Naive B cell (primary cell): ENCODE results near the gene APOL5. TPM values are rescaled to one million over a fixed set of nuclear protein-coding genes. Genes with fewer than 3 reads are reported as not detected.

ENCODE experiments used
- ATAC-seq, 2 donors: fragments of 150-1000 bp; cut with Tn5 transposase; 2 replicates each; pipeline ENCODE4 v1.10.0; 2021; ENCODE audit warnings: low read depth in 2 of 2, mild to moderate bottlenecking in 2 of 2, moderate library complexity in 2 of 2
- DNase-seq: peaks from one replicate; pipeline ENCODE4 v3.0.0; 2022
- H3K27ac Mint-ChIP-seq, 6 donors: one replicate each; pipeline ENCODE4 v1.8.0; 2020 to 2022; ENCODE audit warnings: mild to moderate bottlenecking in 6 of 6, mixed read lengths in 6 of 6, moderate library complexity in 5 of 6, inconsistent platforms in 2 of 6
- H3K27me3 Mint-ChIP-seq, 3 donors: one replicate each; pipeline ENCODE4 v1.8.0; 2021 to 2022; ENCODE audit warnings: mixed read lengths in 3 of 3, mild to moderate bottlenecking in 1 of 3
- H3K36me3 Mint-ChIP-seq, 2 donors: one replicate each; pipeline ENCODE4 v1.8.0; 2020 to 2022; ENCODE audit warnings: mixed read lengths in 2 of 2, inconsistent platforms in 1 of 2, mild to moderate bottlenecking in 1 of 2
- H3K4me1 Mint-ChIP-seq, 3 donors: one replicate each; pipeline ENCODE4 v1.8.0; 2020 to 2022; ENCODE audit warnings: mixed read lengths in 3 of 3, inconsistent platforms in 1 of 3, mild to moderate bottlenecking in 1 of 3, moderate library complexity in 1 of 3
- H3K4me3 Mint-ChIP-seq, 8 donors: one replicate each; pipeline ENCODE4 v1.8.0; 2020 to 2022; ENCODE audit warnings: mild to moderate bottlenecking in 8 of 8, mixed read lengths in 8 of 8, moderate library complexity in 8 of 8, inconsistent platforms in 2 of 8
- H3K9me3 Mint-ChIP-seq, 7 donors: one replicate each; pipeline ENCODE4 v1.8.0; 2020 to 2022; ENCODE audit warnings: mixed read lengths in 7 of 7, mild to moderate bottlenecking in 5 of 7, inconsistent platforms in 2 of 7, moderate library complexity in 1 of 7
- polyA plus RNA-seq, 6 donors: library from polyadenylated mRNA; unstranded; fragments of 300-500 nt; fragmentation: Illumina TruSeq; gene quantifications; one replicate each; pipeline ENCODE4 v1.2.3, GENCODE V29; 2021; ENCODE audit warnings: low read depth in 6 of 6

APOL5 gene
- polyA plus RNA-seq, 6 donors from 2014 or later = not detected

DNA sequence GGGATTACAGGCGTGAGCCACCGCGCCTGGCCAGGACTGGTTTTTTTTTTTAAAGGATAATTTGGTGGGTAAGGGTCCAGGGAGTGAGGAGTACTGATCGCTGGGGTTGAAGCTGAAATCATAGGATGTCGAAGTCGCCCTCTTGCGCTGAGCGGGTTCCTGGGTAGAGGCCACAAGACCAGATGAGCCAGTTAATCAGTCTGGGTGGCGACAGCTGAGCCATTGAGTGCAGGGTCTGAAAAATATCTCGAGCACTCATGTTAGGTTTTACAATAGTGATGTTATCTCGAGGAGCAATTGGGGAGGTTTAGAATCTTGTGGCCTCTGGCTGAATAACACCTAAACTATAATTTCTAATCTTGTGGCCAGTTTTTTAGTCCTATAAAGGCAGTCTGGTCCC is 7.8 kb downstream of the APOL5 start:
- Mint-ChIP-seq H3K27ac (no peak overlapping the region), H3K36me3 (no peaks in the 10 kb centered on the region), H3K4me1 (peaks cover 0 to 3% (median 0%) of the 10 kb centered on the region in 3 donors), H3K4me3 (no peak overlapping the region), H3K9me3 (no peaks in the 10 kb centered on the region), H3K27me3 (peaks cover 43 to 46% (median 45%) of the 10 kb centered on the region in 3 donors)
- DNase-seq (no peak), ATAC-seq (no peak)

DNA sequence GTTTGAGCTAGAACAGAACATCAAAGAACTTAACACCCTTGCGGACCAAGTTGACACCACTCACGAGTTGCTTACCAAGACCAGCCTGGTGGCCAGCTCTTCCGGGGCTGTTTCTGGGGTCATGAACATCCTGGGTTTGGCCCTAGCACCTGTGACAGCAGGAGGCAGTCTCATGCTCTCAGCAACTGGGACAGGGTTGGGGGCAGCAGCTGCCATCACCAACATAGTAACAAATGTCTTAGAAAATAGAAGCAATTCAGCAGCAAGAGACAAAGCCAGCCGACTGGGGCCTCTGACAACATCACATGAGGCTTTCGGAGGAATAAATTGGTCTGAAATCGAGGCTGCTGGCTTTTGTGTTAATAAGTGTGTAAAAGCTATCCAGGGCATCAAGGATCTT is 8.7 kb downstream of the APOL5 start:
- peaks cover 51 to 55% (median 52%) of the 10 kb centered on the region in 3 donors for H3K27me3 Mint-ChIP-seq
- H3K9me3 Mint-ChIP-seq = no peaks in the 10 kb centered on the region
- H3K4me1 Mint-ChIP-seq = peaks cover 0 to 3% (median 0%) of the 10 kb centered on the region in 3 donors
- peak overlapping the region in 1 of 6 donors; percentile 13 for H3K27ac Mint-ChIP-seq
- no peak overlapping the region for H3K4me3 Mint-ChIP-seq
- DNase-seq = no peak
- ATAC-seq = no peak
- no peaks in the 10 kb centered on the region for H3K36me3 Mint-ChIP-seq

DNA sequence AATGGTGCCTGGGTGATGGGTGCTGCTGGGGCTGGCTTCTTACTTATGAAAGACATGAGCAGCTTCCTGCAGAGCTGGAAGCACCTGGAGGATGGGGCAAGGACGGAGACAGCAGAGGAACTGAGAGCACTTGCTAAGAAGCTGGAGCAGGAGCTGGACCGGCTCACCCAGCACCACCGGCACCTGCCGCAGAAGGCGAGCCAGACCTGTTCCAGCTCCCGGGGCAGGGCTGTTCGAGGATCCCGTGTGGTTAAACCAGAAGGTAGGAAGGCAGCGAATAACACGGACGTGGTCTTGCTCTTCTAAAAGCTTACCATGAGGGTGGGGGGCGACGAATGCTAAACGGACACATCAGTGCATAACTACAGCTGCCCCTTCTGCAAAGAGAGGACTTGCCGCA is 9.3 kb downstream of the APOL5 start:
- no peak overlapping the region for H3K4me3 Mint-ChIP-seq
- H3K4me1 Mint-ChIP-seq = peaks cover 0 to 3% (median 0%) of the 10 kb centered on the region in 3 donors
- H3K36me3 Mint-ChIP-seq = no peaks in the 10 kb centered on the region
- peaks cover 55 to 57% (median 57%) of the 10 kb centered on the region in 3 donors for H3K27me3 Mint-ChIP-seq
- no peak for ATAC-seq
- no peak overlapping the region for H3K27ac Mint-ChIP-seq
- no peaks in the 10 kb centered on the region for H3K9me3 Mint-ChIP-seq
- DNase-seq = no peak

DNA sequence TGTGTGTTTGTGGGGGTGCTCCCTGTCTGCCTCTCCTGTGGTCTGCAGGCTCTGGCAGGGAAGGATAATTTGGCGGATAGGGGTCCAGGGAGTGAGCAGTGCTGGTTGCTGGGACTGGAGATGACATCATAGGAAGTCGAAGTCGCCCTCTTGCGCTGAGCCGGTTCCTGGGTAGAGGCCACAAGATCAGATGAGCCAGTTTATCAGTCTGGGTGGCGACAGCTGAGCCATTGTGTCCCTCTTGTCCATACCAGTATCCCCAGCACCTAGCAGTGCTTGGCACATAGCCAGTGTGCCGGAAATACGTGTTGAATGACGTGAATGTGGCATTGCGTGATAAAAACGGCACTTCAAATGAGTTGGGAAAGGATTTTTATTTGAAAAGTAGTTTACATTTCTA is 9.8 kb downstream of the APOL5 start:
- Mint-ChIP-seq H3K9me3 (no peaks in the 10 kb centered on the region), H3K4me3 (no peak overlapping the region), H3K4me1 (peaks cover 0 to 3% (median 0%) of the 10 kb centered on the region in 3 donors), H3K27me3 (peaks cover 57 to 62% (median 62%) of the 10 kb centered on the region in 3 donors), H3K36me3 (no peaks in the 10 kb centered on the region), H3K27ac (no peak overlapping the region)
- DNase-seq (no peak), ATAC-seq (no peak)

DNA sequence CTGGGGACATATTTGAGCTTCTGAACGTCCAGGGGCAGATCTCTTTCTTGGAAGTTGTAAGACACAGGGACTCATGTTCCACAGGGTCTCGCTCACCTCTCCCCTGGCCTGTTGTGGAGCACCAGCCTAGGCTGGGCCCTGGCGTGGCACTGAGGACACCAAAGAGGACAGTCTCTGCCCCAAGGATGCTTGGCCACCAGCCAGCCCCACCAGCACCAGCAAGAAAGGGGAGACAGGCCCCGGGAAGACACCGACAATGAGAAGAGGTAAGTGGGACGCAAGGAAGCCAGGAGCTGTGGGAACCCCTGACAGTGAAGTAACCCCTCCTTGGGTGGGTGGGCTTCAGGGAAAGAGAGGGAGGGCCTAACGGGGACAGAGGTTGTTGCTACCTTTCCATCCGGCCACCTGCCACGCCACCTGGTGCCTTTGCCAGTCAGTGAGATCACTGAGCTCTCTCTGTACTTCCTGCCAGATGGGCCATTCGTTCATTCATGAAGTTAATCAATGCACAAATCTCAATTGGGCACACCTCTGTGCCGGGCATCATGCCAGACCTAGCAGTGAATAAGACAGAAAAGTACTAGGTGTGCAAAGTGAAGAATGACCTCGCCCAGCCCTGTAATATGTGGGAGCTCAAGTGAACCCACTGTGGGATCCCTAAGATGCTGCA is 11.1 kb downstream of the APOL5 start:
- Mint-ChIP-seq H3K4me1 (peaks cover 0 to 3% (median 0%) of the 10 kb centered on the region in 3 donors), H3K4me3 (no peak overlapping the region), H3K9me3 (no peaks in the 10 kb centered on the region), H3K36me3 (no peaks in the 10 kb centered on the region), H3K27me3 (peaks cover 65 to 69% (median 67%) of the 10 kb centered on the region in 3 donors), H3K27ac (peak overlapping the region in 1 of 6 donors; percentile 64)
- DNase-seq = no peak
- no peak for ATAC-seq

DNA sequence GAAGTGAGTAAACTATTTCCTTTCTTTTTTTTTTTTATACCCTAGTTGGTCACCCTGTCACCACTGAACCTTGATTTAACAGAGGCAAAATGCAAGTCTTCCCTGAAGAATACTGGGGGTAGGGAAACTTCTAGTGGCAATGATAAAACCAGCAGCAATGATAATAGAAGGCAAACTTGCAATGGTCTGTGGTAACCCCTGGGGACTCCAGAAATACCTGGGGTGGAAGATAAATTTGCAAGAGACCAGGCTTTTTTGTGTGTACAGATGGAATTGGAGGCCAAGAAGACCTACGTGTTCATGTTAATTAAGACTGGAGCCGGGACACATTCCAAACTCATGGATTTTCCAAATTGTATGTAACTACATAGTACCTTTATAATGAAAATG is 11.6 kb downstream of the APOL5 start:
- no peak for DNase-seq
- Mint-ChIP-seq H3K27me3 (peaks cover 68 to 69% (median 69%) of the 10 kb centered on the region in 3 donors), H3K4me3 (no peak overlapping the region), H3K27ac (no peak overlapping the region), H3K9me3 (no peaks in the 10 kb centered on the region), H3K36me3 (no peaks in the 10 kb centered on the region), H3K4me1 (peaks cover 0 to 3% (median 0%) of the 10 kb centered on the region in 3 donors)
- ATAC-seq = no peak

DNA sequence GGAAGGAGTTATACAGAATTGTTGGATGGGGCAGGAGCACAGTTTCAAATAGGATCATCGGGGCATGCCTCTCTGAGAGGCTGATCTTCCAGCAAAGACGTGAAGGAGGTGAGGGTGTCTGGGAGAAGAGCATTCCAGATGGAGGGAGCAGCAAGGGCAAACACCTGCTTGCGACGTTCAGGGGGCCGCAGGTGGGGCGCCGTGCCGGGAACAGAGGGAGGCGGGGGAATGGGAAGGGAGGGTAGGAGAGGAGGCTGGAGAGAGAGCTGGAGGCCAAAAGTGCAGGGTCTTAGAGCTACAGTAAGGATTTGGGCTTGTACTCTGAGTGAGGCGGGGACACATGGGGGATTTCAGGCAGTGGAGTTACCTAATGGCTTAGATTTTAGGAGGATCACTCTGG is 13.6 kb downstream of the APOL5 start:
- Mint-ChIP-seq H3K27ac (no peak overlapping the region), H3K4me3 (no peak overlapping the region), H3K27me3 (peaks cover 69 to 71% (median 70%) of the 10 kb centered on the region in 3 donors), H3K4me1 (peaks cover 0 to 3% (median 0%) of the 10 kb centered on the region in 3 donors), H3K9me3 (no peaks in the 10 kb centered on the region), H3K36me3 (no peaks in the 10 kb centered on the region)
- no peak for ATAC-seq
- DNase-seq = no peak

DNA sequence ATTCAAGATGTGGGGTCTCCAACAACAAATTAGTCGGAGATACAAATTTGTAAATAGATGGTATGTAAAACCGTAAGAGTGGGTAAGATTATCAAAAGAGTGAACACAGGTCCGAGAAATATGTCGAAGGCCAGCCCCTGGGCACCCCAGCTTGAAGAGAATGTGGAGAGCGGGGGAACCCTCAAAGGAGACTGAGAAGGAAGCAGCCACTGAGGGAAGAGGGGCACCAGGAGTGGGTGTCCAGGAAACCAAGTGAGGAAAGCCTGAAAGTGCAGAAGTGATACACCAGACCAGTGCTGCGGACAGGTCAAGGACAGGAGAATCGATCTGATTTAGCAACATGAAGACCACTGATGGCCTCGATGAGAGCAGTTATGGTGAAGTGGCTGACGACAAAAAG is 14.4 kb downstream of the APOL5 start:
- peaks cover 69 to 71% (median 69%) of the 10 kb centered on the region in 3 donors for H3K27me3 Mint-ChIP-seq
- no peaks in the 10 kb centered on the region for H3K9me3 Mint-ChIP-seq
- ATAC-seq (no peak), DNase-seq (no peak)
- H3K27ac Mint-ChIP-seq = peak overlapping the region in 1 of 6 donors; percentile 72
- H3K4me3 Mint-ChIP-seq = no peak overlapping the region
- peaks cover 0 to 3% (median 0%) of the 10 kb centered on the region in 3 donors for H3K4me1 Mint-ChIP-seq
- peaks cover 0 to 5% of the 10 kb centered on the region in 2 donors for H3K36me3 Mint-ChIP-seq

DNA sequence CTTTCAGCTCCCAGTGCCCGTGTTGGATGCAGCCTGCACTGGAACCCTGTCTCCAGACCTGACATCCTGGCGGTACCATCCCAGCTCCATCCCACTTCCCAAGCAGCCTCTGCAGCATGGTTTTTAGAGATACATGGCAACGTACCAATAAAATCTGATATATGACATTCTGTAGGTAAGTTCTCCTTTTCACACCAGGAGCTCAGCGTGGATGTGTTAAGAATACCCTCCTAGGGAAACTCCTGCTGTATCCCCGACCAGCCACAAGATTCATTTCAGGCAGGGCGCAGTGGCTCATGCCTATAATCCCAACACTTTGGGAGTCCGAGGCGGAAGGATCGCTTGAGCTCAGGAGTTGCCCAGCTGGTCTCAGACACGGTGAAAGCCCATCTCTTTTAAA is 15.4 kb downstream of the APOL5 start:
- peaks cover 0 to 5% of the 10 kb centered on the region in 2 donors for H3K36me3 Mint-ChIP-seq
- ATAC-seq (no peak), DNase-seq (no peak)
- H3K27ac Mint-ChIP-seq = no peak overlapping the region
- peaks cover 0 to 3% (median 0%) of the 10 kb centered on the region in 3 donors for H3K4me1 Mint-ChIP-seq
- no peak overlapping the region for H3K4me3 Mint-ChIP-seq
- H3K27me3 Mint-ChIP-seq = peaks cover 68 to 74% (median 72%) of the 10 kb centered on the region in 3 donors
- peaks cover 0 to 4% (median 0%) of the 10 kb centered on the region in 7 donors for H3K9me3 Mint-ChIP-seq

DNA sequence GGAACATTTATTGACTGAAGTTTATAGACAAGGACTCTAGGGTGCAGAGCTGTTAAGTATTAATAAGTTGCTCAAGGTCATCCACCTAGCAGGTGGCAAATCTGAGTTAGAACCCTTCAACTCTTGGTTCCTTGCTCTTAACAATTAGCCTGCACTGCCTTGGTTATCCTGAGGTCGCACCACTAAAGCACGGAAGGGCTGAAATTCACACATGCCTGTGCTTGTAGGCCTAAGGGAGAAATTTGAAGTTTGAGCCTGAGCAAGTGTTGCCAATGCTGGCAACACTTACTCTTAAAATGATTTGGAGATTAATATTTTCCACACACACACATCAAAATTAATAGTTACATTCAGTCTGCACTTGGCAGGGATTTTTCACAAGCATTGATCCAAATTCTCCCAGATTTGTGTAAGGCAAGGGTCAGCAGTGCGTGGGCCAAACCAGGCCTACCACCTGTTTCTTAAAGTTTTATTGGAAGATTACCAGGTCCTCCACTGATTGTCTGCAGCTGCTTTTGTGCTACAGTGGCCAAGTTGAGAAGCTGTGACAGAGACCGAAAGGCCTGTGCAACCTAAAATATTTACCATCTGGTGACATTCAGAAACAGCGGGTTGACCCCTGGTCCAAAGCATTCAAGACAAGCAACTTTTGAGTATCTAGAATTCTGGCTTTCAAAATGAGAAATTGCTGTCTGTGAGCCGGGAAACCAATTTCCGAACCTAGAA is 16.3 kb downstream of the APOL5 start:
- Mint-ChIP-seq H3K27me3 (peaks cover 71 to 77% (median 74%) of the 10 kb centered on the region in 3 donors), H3K4me3 (no peak overlapping the region), H3K9me3 (peaks cover 0 to 4% (median 0%) of the 10 kb centered on the region in 7 donors), H3K36me3 (peaks cover 0 to 5% of the 10 kb centered on the region in 2 donors), H3K4me1 (peaks cover 0 to 2% (median 0%) of the 10 kb centered on the region in 3 donors), H3K27ac (no peak overlapping the region)
- no peak for ATAC-seq
- no peak for DNase-seq

DNA sequence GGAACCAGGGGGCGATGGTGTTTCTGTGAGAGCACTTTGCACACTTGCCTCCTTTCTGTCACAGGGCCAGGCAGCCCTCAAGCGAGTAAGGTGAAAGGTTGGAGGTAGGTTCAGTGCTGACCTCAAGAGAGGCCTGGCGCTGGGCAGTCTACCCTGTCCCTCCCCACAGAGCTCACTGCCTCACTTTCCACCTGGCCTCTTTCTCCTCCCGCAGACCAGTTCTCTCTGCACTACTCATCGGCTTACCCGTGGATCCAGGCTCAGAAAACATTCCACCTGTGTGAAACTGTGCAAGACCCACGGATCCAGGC is 16.8 kb downstream of the APOL5 start:
- H3K4me1 Mint-ChIP-seq = no peaks in the 10 kb centered on the region
- no peak overlapping the region for H3K27ac Mint-ChIP-seq
- peaks cover 0 to 5% of the 10 kb centered on the region in 2 donors for H3K36me3 Mint-ChIP-seq
- DNase-seq (no peak), ATAC-seq (no peak)
- peaks cover 0 to 4% (median 0%) of the 10 kb centered on the region in 7 donors for H3K9me3 Mint-ChIP-seq
- no peak overlapping the region for H3K4me3 Mint-ChIP-seq
- H3K27me3 Mint-ChIP-seq = peaks cover 71 to 78% (median 74%) of the 10 kb centered on the region in 3 donors

DNA sequence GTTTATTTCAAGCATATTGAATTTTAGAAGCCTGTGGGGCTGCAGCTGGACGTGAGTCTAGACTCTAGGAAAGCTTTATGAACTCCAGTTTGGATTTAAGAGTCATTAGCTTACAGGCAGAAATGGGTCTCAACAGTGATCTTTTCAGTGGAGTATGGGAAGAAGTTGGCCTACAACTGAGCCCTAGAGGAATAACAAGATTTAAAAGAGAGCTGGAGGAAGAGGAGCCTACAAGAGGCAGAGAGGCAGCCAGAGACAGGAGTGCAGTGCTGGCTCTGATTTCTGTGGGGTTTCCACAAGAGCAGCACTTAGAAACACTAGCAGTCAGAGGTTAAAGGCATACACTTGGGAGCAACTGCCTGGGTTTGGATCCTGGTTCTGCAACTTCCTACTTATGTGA is 17.9 kb downstream of the APOL5 start:
- Mint-ChIP-seq H3K9me3 (peaks cover 0 to 4% (median 0%) of the 10 kb centered on the region in 7 donors), H3K4me3 (no peak overlapping the region), H3K4me1 (no peaks in the 10 kb centered on the region), H3K27me3 (peaks cover 76 to 83% (median 80%) of the 10 kb centered on the region in 3 donors), H3K36me3 (peaks cover 0 to 5% of the 10 kb centered on the region in 2 donors), H3K27ac (no peak overlapping the region)
- DNase-seq = no peak
- ATAC-seq = no peak

DNA sequence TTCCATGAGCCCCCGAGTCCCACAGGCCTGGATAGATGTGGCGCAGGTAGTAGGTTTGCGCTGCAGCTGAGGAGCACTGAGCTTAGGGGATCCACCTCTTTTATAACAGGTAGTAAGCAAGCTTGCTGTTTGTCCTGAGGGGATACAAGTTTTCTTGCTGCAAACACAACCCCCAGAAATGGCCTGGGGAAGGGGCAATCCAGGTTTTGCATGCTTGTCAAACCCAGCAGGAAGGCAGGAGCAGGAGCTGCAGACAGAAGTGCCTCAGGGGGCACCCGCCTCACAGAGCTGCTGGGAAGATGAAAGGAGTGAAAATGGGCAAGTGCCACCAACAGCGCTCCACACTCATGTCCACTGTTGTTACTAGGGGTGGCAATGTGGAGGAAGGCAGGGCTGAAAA is 18.5 kb downstream of the APOL5 start:
- Mint-ChIP-seq H3K4me1 (no peaks in the 10 kb centered on the region), H3K4me3 (no peak overlapping the region), H3K27ac (no peak overlapping the region), H3K27me3 (peaks cover 78 to 83% (median 78%) of the 10 kb centered on the region in 3 donors), H3K9me3 (peaks cover 0 to 4% (median 0%) of the 10 kb centered on the region in 7 donors), H3K36me3 (peaks cover 0 to 5% of the 10 kb centered on the region in 2 donors)
- DNase-seq (no peak), ATAC-seq (no peak)

DNA sequence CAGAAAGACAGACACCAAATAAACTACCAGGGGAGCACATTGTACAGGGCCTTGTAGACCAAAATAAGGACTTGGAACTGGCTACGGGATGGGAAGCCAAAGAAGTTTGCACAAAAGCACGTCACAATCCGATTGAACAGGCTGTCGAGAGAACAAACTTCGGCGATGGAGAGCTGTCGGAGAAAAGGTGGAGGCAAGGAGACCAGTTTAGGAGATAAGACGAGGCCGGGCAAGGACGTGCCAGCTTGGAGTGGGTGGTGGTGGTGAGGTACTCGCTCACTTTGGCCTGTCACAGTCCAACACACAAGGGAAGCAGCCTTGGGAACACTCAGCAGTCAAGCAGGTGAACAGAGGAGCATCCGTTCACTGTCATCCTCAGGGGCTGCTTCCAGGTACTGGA is 19.0 kb downstream of the APOL5 start:
- H3K4me1 Mint-ChIP-seq = no peaks in the 10 kb centered on the region
- H3K27ac Mint-ChIP-seq = no peak overlapping the region
- peaks cover 0 to 5% of the 10 kb centered on the region in 2 donors for H3K36me3 Mint-ChIP-seq
- peaks cover 73 to 81% (median 77%) of the 10 kb centered on the region in 3 donors for H3K27me3 Mint-ChIP-seq
- ATAC-seq (no peak), DNase-seq (no peak)
- no peak overlapping the region for H3K4me3 Mint-ChIP-seq
- H3K9me3 Mint-ChIP-seq = peaks cover 0 to 4% (median 0%) of the 10 kb centered on the region in 7 donors
